Hepatocyte (in vitro differentiated cells): ENCODE measurements around the gene ZFP36L1. TPM values are rescaled to one million over a fixed set of nuclear protein-coding genes. Genes with fewer than 3 reads are reported as not detected.

Experiments
- polyA plus RNA-seq: library from polyadenylated mRNA; unstranded; fragments of >200 nt; fragmentation: Nextera tagmentation; extraction: Ambion mirVana; gene quantifications from 2 replicates; pipeline ENCODE4 v1.2.1, GENCODE V29; 2016
- total RNA-seq: library from RNA; depleted of rRNA; stranded (reverse); fragments of >200 nt; gene quantifications from 2 replicates; pipeline ENCODE4 v1.2.3, GENCODE V29; 2014

Gene ZFP36L1
- total and polyA plus RNA-seq, 2 experiments from 2014 or later, result 101 to 404 TPM

Other genes starting within 250 kb of the ZFP36L1 start
- 82.2 and 88.0 TPM in 2 replicates for gene ACTN1, start 186.2 kb upstream of the ZFP36L1 start, total RNA-seq
- 157 and 163 TPM in 2 replicates for gene ACTN1, start 186.2 kb upstream of the ZFP36L1 start, polyA plus RNA-seq